Measurements from ENCODE around the gene RHOH. TPM values are rescaled to one million over a fixed set of nuclear protein-coding genes. Genes with fewer than 3 reads are reported as not detected.
"Not testable (repeated sequence)": the region's sequence is repeated elsewhere in the genome, so short reads cannot be mapped to it uniquely, and the experiment has no call there.

The RHOH gene
- polyA plus RNA-seq, 2 of the 4 experiments (the other 2 are of a cell fraction) = 0.08 to 0.26 TPM

- ChIA-PET CTCF (interaction anchor here (0.6 to 1.3 kb wide), 3 partner anchors 16 to 36 kb away, joined by 3 read pairs; no protein-coding TSS in a partner anchor), POLR2A (no interaction called here)
- no peak overlapping the region for H3K4me3 ChIP-seq
- H3K4me1 ChIP-seq = no peaks in the 10 kb centered on the region
- no peaks in the 10 kb centered on the region for H3K9me3 ChIP-seq
- H3K4me2 ChIP-seq = no peak overlapping the region
- ATAC-seq = no peak
- TF ChIP-seq NR3C1 (IDR thresholded peaks at IDR 0.05) (no peak), REST (IDR thresholded peaks at IDR 0.05) (no peak), BCL3 (IDR thresholded peaks at IDR 0.05) (no peak), SREBF2 (IDR thresholded peaks at IDR 0.05) (no peak), FOXS1 (CRISPR knock-in tag; IDR thresholded peaks at IDR 0.05) (no peak), JUNB (IDR thresholded peaks at IDR 0.05) (no peak), NFE2L2 (conservative IDR thresholded peaks at IDR 0.05; ENCODE audit: low read length) (no peak), KDM1A (IDR thresholded peaks at IDR 0.05; ENCODE audit: low read depth) (no peak), TP53 (CRISPR knock-in tag; IDR thresholded peaks at IDR 0.05) (no peak), KDM5A (IDR thresholded peaks at IDR 0.05) (no peak), RCOR1 (IDR thresholded peaks at IDR 0.05; ENCODE audit: low read depth, low read length) (no peak)
- TF ChIP-seq, protein P1, sequence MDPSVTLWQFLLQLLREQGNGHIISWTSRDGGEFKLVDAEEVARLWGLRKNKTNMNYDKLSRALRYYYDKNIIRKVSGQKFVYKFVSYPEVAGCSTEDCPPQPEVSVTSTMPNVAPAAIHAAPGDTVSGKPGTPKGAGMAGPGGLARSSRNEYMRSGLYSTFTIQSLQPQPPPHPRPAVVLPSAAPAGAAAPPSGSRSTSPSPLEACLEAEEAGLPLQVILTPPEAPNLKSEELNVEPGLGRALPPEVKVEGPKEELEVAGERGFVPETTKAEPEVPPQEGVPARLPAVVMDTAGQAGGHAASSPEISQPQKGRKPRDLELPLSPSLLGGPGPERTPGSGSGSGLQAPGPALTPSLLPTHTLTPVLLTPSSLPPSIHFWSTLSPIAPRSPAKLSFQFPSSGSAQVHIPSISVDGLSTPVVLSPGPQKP (IDR thresholded peaks at IDR 0.05; ENCODE audit: low read depth, low read length) = no peak
- TF ChIP-seq, protein P2, sequence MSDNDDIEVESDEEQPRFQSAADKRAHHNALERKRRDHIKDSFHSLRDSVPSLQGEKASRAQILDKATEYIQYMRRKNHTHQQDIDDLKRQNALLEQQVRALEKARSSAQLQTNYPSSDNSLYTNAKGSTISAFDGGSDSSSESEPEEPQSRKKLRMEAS (IDR thresholded peaks at IDR 0.05) = no peak
- no peak for DNase-seq (ENCODE audit: low read depth in 1 of 2, low spot score in 1 of 2)
- 0 out of 6 replicates have a peak overlapping the region, but pooled peaks of 1 of the 2 experiments have one; percentile 9 for H3K27ac ChIP-seq
- FAIRE-seq = no peak
- 78% methylated on average over 7 of the region's 7 CpGs for WGBS (ENCODE audit: missing lambda C conversion rate)
Observed at GRCh38 chr4:40289366-40290188, 92.7 kb downstream of the RHOH start.

DNA sequence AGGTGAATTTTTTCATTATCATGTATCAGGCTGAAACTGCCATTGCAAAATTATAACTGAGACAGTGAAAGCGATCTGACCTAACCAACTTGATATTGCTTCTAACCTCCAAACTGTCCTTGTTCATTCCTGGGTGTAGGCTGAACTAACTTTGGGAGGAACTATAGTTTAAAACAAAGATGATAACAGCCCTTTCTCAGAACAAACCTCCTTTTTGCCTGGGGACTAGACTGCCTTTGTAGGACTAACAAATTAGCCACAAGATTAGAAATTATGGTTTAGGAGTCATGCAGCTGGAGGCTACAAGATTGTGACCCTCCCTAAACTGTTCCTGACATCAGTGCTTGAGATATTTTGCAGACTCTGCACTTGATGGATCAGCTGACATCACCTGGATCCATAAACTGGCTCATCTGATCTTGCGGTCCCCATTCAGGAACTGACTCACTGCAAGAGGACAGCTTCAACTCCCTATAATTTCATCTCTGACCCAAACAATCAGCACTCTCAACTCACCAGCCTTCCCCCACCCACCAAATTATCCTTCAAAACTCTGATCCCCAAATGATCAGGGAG is 93.9 kb downstream of the RHOH start:
- POLR2A ChIA-PET, FAIRE-seq: not testable (repeated sequence)

GRCh38 chr4:40292313-40292759 is 95.5 kb downstream of the RHOH start:
- peak in 1 of 2 experiments; percentile 20 for DNase-seq (ENCODE audit: low read depth in 1 of 2, low spot score in 1 of 2)
- TF ChIP-seq CEBPB (IDR thresholded peaks at IDR 0.05) = peak in 1 of 2 experiments; percentile 38; a peak in 2 of 4 replicates
- no peak for TF ChIP-seq FOSL2 (IDR thresholded peaks at IDR 0.05)
- no peak for TF ChIP-seq FOSL2 (CRISPR knock-in tag; IDR thresholded peaks at IDR 0.05)
- no peak for TF ChIP-seq USF2 (IDR thresholded peaks at IDR 0.05)
- Histone ChIP-seq H3K4me1 (0 out of 3 replicates have a peak, but pooled peaks cover 4% of the 10 kb centered on the region), H3K4me3 (no peak overlapping the region), H3K9me3 (peaks cover 6% of the 10 kb centered on the region; the same call in 1 of the 3 replicates), H3K27ac (no peak overlapping the region), H3K4me2 (no peak overlapping the region)
- CTCF ChIA-PET = interaction anchor here (0.6 to 1.4 kb wide), 2 partner anchors 33 to 143 kb away, joined by 3 to 5 read pairs; no protein-coding TSS in a partner anchor
- POLR2A ChIA-PET = no interaction called here
- FAIRE-seq = no peak
- 76% methylated on average over 2 of the region's 2 CpGs for WGBS (ENCODE audit: missing lambda C conversion rate)
- ATAC-seq = peak in 1 of 2 experiments; percentile 58; a peak in 2 of 6 replicates

More for the DNA sequence above, 93.9 kb downstream of the RHOH start:
- not testable (repeated sequence) for H3K9me3 ChIP-seq; H3K27ac ChIP-seq; H3K4me3 ChIP-seq; ATAC-seq; H3K4me2 ChIP-seq; DNase-seq (ENCODE audit: low read depth in 1 of 2, low spot score in 1 of 2); H3K4me1 ChIP-seq
- WGBS (ENCODE audit: missing lambda C conversion rate) = 100% methylated on average over 2 of the region's 2 CpGs
- CTCF ChIA-PET = interaction anchor here (0.9 to 1.3 kb wide), 2 partner anchors 17 kb away, joined by 3 read pairs; no protein-coding TSS in a partner anchor

Data from A549 (cell line).